A673 (cell line): ENCODE data around the gene GLI3. TPM values are rescaled to one million over a fixed set of nuclear protein-coding genes. Genes with fewer than 3 reads are reported as not detected.

ENCODE experiments used
- BruUV-seq: library from RNA; stranded (reverse); fragments of 400-500 nt; replicated peaks from 2 replicates; lab custom pipeline; 2021; lab: Mats Ljungman, UMichigan
- CTCF ChIA-PET: fragments of 300-600 bp; sonication (Branson Sonifier 250); formaldehyde crosslinking; loops from one replicate; lab custom pipeline; 2022; ENCODE audit warnings: antibody characterized with exemption; lab: Charles Lee
- POLR2A ChIA-PET: fragments of 300-600 bp; sonication (Branson Sonifier 250); formaldehyde crosslinking; loops from one replicate; lab custom pipeline; 2022; ENCODE audit warnings: antibody characterized with exemption; ENCODE audit not compliant: low non-redundant PET; lab: Charles Lee
- DNase-seq: peaks from one replicate; pipeline ENCODE4 v3.0.0-alpha.2; 2015; ENCODE audit warnings: low spot score
- H3K27ac ChIP-seq: fragments of 200-600 bp; sonication (generic); 2 replicates; pipeline ENCODE4 v1.5.1; 2016; ENCODE audit warnings: mixed run types, low read depth, mild to moderate bottlenecking, mixed read lengths, antibody characterized with exemption, low read length; ENCODE audit not compliant: poor library complexity, severe bottlenecking
- H3K27me3 ChIP-seq: fragments of 200-600 bp; sonication (generic); replicated peaks from 2 replicates; pipeline ENCODE4 v1.6.1; 2017; ENCODE audit warnings: mixed run types, low read depth, mild to moderate bottlenecking, mixed read lengths, antibody characterized with exemption, low read length; ENCODE audit not compliant: insufficient read depth, poor library complexity
- H3K36me3 ChIP-seq: fragments of 200-600 bp; sonication (generic); 2 replicates; pipeline ENCODE4 v1.6.1; 2016; ENCODE audit warnings: mixed run types, mild to moderate bottlenecking, mixed read lengths, antibody characterized with exemption, low read length; ENCODE audit not compliant: insufficient read depth, poor library complexity, severe bottlenecking
- H3K4me1 ChIP-seq: fragments of 200-600 bp; sonication (generic); 2 replicates; pipeline ENCODE4 v1.6.1; 2017; ENCODE audit warnings: mixed run types, mild to moderate bottlenecking, mixed read lengths, antibody characterized with exemption, low read length; ENCODE audit not compliant: insufficient read depth, poor library complexity, severe bottlenecking
- H3K4me3 ChIP-seq: fragments of 200-600 bp; sonication (generic); 2 replicates; pipeline ENCODE4 v1.5.1; 2016; ENCODE audit warnings: low read depth, mixed run types, mild to moderate bottlenecking, mixed read lengths, low read length; ENCODE audit not compliant: poor library complexity, severe bottlenecking
- H3K9me3 ChIP-seq: fragments of 200-600 bp; sonication (generic); 2 replicates; pipeline ENCODE4 v1.6.1; 2016; ENCODE audit warnings: mixed run types, low read depth, mild to moderate bottlenecking, mixed read lengths, antibody characterized with exemption, low read length; ENCODE audit not compliant: poor library complexity, severe bottlenecking
- CTCF ChIP-seq: fragments of 300-800, 200-600 bp; sonication (generic); conservative IDR thresholded peaks from 2 replicates; pipeline ENCODE4 v1.5.1; 2017; ENCODE audit warnings: low read depth, mild to moderate bottlenecking, antibody characterized with exemption, low read length, moderate library complexity, mixed read lengths
- EZH2 ChIP-seq: fragments of 200-600 bp; sonication (generic); IDR thresholded peaks from 2 replicates; pipeline ENCODE4 v1.6.1; 2017; ENCODE audit warnings: borderline replicate concordance, low read depth, mild to moderate bottlenecking, mixed read lengths, antibody characterized with exemption, low read length; ENCODE audit not compliant: poor library complexity, severe bottlenecking
- intact Hi-C: fragments of 100-400 bp; cut with micrococcal nuclease; formaldehyde crosslinking; loops from one replicate; pipeline ENCODE4 v1.10.0; 2022; ENCODE audit not compliant: unreplicated experiment
- total RNA-seq: library from RNA; stranded (reverse); gene quantifications from 2 replicates; pipeline ENCODE4 v1.2.3, GENCODE V29; 2021

The GLI3 gene
- total RNA-seq, 1 experiment from 2014 or later = 52.6 TPM

DNA sequence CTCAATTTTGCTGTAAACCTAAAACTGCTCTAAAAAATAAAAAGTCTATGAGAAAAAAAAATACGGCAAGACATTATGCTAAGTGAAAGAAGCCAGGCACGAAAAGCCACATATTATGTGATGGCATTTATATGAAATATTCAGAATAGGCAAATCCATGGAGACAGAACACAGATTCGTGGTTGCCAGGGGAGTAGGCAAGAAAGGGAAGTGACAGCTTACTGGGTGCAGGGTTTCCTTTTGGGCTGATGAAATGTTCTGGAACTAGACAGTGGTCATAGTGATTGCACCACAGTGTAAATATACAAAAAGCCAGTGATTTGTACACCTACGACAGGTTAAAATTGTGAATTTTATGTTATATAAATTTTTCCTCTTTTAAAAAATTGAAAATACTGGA, 41.3 kb upstream of the GLI3 start:
- Histone ChIP-seq H3K36me3 (no peaks in the 10 kb centered on the region), H3K4me1 (peaks cover 15% of the 10 kb centered on the region), H3K4me3 (no peak overlapping the region), H3K9me3 (no peaks in the 10 kb centered on the region), H3K27ac (no peak overlapping the region), H3K27me3 (no peaks in the 10 kb centered on the region)
- TF ChIP-seq EZH2 = no peak
- intact Hi-C loops = no loop called here
- DNase-seq = no peak
- no TSS peak for BruUV-seq
- ChIA-PET CTCF (no interaction called here), POLR2A (no interaction called here)

GRCh38 chr7:42274053-42274452, 37.0 kb upstream of the GLI3 start:
- H3K9me3 ChIP-seq = no peaks in the 10 kb centered on the region
- BruUV-seq = no TSS peak
- intact Hi-C loops = no loop called here
- H3K4me1 ChIP-seq = no peaks in the 10 kb centered on the region
- no peak overlapping the region for H3K4me3 ChIP-seq
- DNase-seq = no peak
- TF ChIP-seq EZH2 (no peak), CTCF (no peak)
- no peaks in the 10 kb centered on the region for H3K27me3 ChIP-seq
- H3K27ac ChIP-seq = no peak overlapping the region
- POLR2A ChIA-PET = no interaction called here
- H3K36me3 ChIP-seq = no peaks in the 10 kb centered on the region
- CTCF ChIA-PET = no interaction called here

GRCh38 chr7:42272793-42273665, 36.0 kb upstream of the GLI3 start:
- ChIA-PET POLR2A (no interaction called here), CTCF (interaction anchor here (1.0 kb wide), 1 partner anchor 302 kb away, joined by 4 read pairs; no protein-coding TSS in a partner anchor)
- BruUV-seq = no TSS peak
- TF ChIP-seq CTCF (peak; percentile 56), EZH2 (no peak)
- DNase-seq = peak; percentile 45
- Histone ChIP-seq H3K4me1 (peaks cover 4% of the 10 kb centered on the region), H3K36me3 (no peaks in the 10 kb centered on the region), H3K27me3 (no peaks in the 10 kb centered on the region), H3K4me3 (no peak overlapping the region), H3K27ac (no peak overlapping the region), H3K9me3 (no peaks in the 10 kb centered on the region)
- intact Hi-C loops = no loop called here
